ENCODE results near the gene RIPK3. TPM values are rescaled to one million over a fixed set of nuclear protein-coding genes. Genes with fewer than 3 reads are reported as not detected.
A peak's percentile ranks its signal among the peaks of the same experiment; 100 is the strongest.
"Not testable (repeated sequence)": the region's sequence is repeated elsewhere in the genome, so short reads cannot be mapped to it uniquely, and the experiment has no call there.

RIPK3 gene
- 10 to 100 TPM; 36.1 to 58.2 (median 45.5) TPM for total RNA-seq
- 34.8 TPM for total RNA-seq (2013)

DNA sequence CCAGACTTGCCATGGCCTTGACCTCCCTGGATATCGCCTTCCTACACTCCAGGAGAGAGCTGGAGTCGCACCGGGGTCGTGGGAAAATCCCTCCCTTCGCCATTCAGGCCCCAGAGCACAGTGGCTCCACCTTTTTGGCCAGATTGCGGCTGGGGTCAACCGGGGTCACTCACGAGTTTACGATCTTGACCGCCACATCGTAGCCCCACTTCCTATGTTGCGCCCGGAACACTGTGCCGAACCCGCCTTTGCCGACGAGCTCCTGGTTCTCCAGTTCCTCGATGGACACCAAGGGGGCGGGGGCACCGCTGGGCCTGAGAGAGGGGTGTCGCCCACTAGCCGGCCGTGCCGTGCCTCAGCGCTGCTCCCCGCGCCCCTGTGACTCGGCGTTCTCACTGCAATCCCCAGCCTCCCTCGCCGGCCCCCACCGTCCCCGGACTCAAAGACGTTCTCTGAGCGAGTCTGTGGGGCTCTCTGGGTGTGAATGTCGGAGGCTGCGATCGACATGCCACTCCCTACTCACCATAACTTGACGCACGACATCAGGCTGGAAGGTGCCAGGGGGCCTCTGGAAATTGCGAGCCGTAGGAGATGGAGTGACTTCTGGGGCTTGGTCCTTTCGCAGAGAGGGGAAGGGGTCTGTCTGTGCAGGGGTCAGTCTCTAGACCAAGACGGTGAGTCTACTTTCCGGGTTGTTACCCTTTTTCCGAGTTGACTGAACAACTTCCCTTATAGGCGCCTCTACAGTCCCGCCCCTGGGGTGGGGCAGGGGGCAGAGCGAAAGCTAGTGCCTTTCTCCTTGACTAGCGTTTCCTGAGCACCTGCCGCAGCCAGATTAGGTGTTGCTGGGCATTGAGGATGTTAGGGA is at the start of gene RIPK3:
TSS of gene RIPK3 (minus strand) at position 708 of the 868 bp plus-strand sequence. CDS start at position 543, 165 bp downstream.
- Mint-ChIP-seq H3K9me3 (no peaks in the 10 kb centered on the region), H3K27ac (peak within 1 kb of the TSS; percentile 78 to 83), H3K36me3 (peaks cover 9% of the 10 kb centered on the region), H3K27me3 (ENCODE audit: low read depth in 2 of 2) (peaks cover 8% of the 10 kb centered on the region in 2 donors), H3K4me1 (peaks cover 33 to 43% of the 10 kb centered on the region in 2 donors), H3K4me3 (peak within 1 kb of the TSS; percentile 90)
- peak within 1 kb of the TSS; percentile 35 for H3K27ac ChIP-seq (ENCODE audit: low read length)
- H3K27me3 ChIP-seq (ENCODE audit: control insufficient read depth, insufficient read depth, low read length) = peaks cover 5% of the 10 kb centered on the region
- ATAC-seq (peak; percentile 83 to 87 (median 86)), DNase-seq (peak; percentile 53 to 77)
- intact Hi-C loops (cut with micrococcal nuclease) = loop anchor here (10.0 kb wide), 1 partner anchor 815 kb away; no protein-coding TSS in a partner anchor
- peaks cover 18% of the 10 kb centered on the region for H3K36me3 ChIP-seq (ENCODE audit: control insufficient read depth, insufficient read depth, low read length)
- H3K4me3 ChIP-seq (ENCODE audit: low read length) = peak within 1 kb of the TSS; percentile 60
- WGBS (ENCODE audit: insufficient coverage) = 4% methylated on average over 47 of the region's 51 CpGs
- TF ChIP-seq, protein P1, sequence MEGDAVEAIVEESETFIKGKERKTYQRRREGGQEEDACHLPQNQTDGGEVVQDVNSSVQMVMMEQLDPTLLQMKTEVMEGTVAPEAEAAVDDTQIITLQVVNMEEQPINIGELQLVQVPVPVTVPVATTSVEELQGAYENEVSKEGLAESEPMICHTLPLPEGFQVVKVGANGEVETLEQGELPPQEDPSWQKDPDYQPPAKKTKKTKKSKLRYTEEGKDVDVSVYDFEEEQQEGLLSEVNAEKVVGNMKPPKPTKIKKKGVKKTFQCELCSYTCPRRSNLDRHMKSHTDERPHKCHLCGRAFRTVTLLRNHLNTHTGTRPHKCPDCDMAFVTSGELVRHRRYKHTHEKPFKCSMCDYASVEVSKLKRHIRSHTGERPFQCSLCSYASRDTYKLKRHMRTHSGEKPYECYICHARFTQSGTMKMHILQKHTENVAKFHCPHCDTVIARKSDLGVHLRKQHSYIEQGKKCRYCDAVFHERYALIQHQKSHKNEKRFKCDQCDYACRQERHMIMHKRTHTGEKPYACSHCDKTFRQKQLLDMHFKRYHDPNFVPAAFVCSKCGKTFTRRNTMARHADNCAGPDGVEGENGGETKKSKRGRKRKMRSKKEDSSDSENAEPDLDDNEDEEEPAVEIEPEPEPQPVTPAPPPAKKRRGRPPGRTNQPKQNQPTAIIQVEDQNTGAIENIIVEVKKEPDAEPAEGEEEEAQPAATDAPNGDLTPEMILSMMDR (IDR thresholded peaks at IDR 0.05) = no peak
- H3K4me1 ChIP-seq (ENCODE audit: control insufficient read depth, insufficient read depth, low read length) = peaks cover 32% of the 10 kb centered on the region
- no peaks in the 10 kb centered on the region for H3K9me3 ChIP-seq (ENCODE audit: control insufficient read depth, insufficient read depth, low read length)

DNA sequence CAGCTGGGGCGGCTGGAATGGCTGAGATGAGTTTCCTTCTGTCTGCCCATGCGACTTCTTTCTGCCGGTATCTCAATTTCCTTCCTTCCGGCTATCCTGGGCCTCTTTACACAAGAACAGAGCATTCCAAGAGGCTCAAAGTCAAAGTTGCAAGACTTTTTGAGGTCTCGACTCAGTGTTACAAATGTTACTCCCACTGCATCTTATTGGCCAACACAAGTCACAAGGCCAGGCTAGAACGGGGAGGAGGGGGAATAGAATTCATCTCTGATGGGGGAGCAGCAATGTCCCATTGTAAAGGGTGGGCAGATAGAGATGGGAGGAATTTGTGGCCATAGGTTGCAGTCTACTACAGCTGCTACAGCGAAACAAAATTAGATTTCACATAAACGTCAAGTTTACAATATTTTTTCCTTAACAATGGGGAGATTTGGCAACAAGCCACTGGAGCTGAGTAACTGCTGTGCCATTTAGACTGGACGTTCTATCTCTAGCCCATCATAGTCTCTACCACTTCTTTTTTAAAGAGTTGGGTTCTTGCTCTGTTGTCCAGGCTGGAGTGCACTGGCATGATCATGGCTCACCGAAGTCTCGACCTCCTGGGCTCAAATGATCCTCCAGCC is 49.5 kb upstream of the RIPK3 start:
- WGBS (ENCODE audit: insufficient coverage) = 80% methylated on average over 11 of the region's 11 CpGs
- no peak overlapping the region for H3K4me3 ChIP-seq (ENCODE audit: low read length)
- DNase-seq (no peak), ATAC-seq (no peak)
- peaks cover 30 to 40% of the 10 kb centered on the region in 2 donors for H3K27me3 Mint-ChIP-seq (ENCODE audit: low read depth in 2 of 2)
- H3K27ac Mint-ChIP-seq = no peak overlapping the region
- no peaks in the 10 kb centered on the region for H3K9me3 Mint-ChIP-seq
- no peaks in the 10 kb centered on the region for H3K4me1 ChIP-seq (ENCODE audit: control insufficient read depth, insufficient read depth, low read length)
- H3K4me3 Mint-ChIP-seq = no peak overlapping the region
- TF ChIP-seq, protein P1 (IDR thresholded peaks at IDR 0.05) = no peak
- intact Hi-C loops (cut with micrococcal nuclease) = no loop called here
- H3K27me3 ChIP-seq (ENCODE audit: control insufficient read depth, insufficient read depth, low read length) = no peaks in the 10 kb centered on the region
- H3K36me3 ChIP-seq (ENCODE audit: control insufficient read depth, insufficient read depth, low read length) = no peaks in the 10 kb centered on the region
- no peak overlapping the region for H3K27ac ChIP-seq (ENCODE audit: low read length)
- H3K4me1 Mint-ChIP-seq = no peaks in the 10 kb centered on the region
- no peaks in the 10 kb centered on the region for H3K36me3 Mint-ChIP-seq
- H3K9me3 ChIP-seq (ENCODE audit: control insufficient read depth, insufficient read depth, low read length) = no peaks in the 10 kb centered on the region

DNA sequence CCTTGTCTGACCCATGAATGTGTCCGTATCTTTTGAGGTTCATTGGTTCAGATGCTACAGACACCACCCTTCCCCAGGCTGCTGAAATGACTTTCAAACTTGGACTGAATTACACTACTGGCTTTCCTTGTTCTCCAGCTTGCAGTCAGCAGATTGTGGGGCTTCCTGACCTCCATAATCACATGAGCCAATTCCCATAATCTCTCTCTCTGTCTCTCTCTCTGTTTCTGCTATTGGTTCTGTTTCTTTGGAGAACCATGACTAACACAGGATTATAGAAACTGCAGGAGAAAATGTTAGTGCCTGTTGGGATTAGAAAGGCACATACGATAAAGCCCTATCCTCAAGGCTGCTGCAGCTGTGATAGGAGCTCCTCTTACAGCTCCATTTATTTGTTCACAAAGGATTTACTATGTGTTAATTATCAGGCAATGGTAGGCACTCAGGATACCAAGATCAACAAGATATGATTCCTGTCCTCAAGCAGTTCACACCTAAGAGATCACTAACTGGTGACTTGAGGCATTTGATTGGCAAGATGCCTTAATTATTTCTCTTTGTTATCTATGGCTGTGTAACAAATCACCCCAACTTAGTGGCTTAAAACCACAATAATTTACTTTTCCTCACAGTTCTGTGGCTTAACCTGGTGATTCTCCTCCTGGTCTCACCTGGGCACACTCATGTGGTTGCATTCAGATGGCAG is 48.8 kb upstream of the RIPK3 start:
- intact Hi-C loops (cut with micrococcal nuclease) = no loop called here
- H3K4me3 ChIP-seq (ENCODE audit: low read length) = no peak overlapping the region
- WGBS (ENCODE audit: insufficient coverage) = 73% methylated on average over 2 of the region's 2 CpGs
- Mint-ChIP-seq H3K4me3 (no peak overlapping the region), H3K4me1 (no peaks in the 10 kb centered on the region), H3K9me3 (no peaks in the 10 kb centered on the region), H3K27me3 (ENCODE audit: low read depth in 2 of 2) (peaks cover 35 to 40% of the 10 kb centered on the region in 2 donors), H3K27ac (no peak overlapping the region), H3K36me3 (no peaks in the 10 kb centered on the region)
- H3K36me3 ChIP-seq (ENCODE audit: control insufficient read depth, insufficient read depth, low read length) = no peaks in the 10 kb centered on the region
- H3K27ac ChIP-seq (ENCODE audit: low read length) = no peak overlapping the region
- no peaks in the 10 kb centered on the region for H3K9me3 ChIP-seq (ENCODE audit: control insufficient read depth, insufficient read depth, low read length)
- H3K27me3 ChIP-seq (ENCODE audit: control insufficient read depth, insufficient read depth, low read length) = no peaks in the 10 kb centered on the region
- no peak for DNase-seq
- H3K4me1 ChIP-seq (ENCODE audit: control insufficient read depth, insufficient read depth, low read length) = no peaks in the 10 kb centered on the region
- TF ChIP-seq, protein P1 (IDR thresholded peaks at IDR 0.05) = no peak
- ATAC-seq = no peak

DNA sequence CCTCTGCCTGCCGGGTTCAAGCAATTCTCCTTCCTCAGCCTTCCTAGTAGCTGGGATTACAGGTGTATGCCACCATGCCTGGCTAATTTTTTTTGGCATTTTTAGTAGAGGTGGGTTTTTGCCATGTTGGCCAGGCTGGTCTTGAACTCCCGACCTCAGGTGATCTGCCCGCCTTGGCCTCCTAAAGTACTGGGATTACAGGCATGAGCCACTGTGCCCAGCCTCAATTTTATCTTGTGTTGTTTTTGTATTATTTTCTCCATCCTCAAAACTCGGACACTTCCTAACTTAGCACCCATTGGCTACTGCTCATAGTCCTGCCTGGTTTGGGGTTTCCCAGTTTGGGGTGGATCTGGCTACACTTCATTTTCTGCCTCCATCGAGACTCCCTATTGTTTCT is 47.8 kb upstream of the RIPK3 start:
- H3K9me3 Mint-ChIP-seq; H3K27ac Mint-ChIP-seq; ATAC-seq; H3K36me3 ChIP-seq (ENCODE audit: control insufficient read depth, insufficient read depth, low read length); H3K27ac ChIP-seq (ENCODE audit: low read length); H3K9me3 ChIP-seq (ENCODE audit: control insufficient read depth, insufficient read depth, low read length); intact Hi-C loops (cut with micrococcal nuclease); H3K4me3 Mint-ChIP-seq; H3K4me3 ChIP-seq (ENCODE audit: low read length); H3K36me3 Mint-ChIP-seq; H3K4me1 ChIP-seq (ENCODE audit: control insufficient read depth, insufficient read depth, low read length); H3K4me1 Mint-ChIP-seq; H3K27me3 ChIP-seq (ENCODE audit: control insufficient read depth, insufficient read depth, low read length); DNase-seq: not testable (repeated sequence)
- 89% methylated on average over 5 of the region's 5 CpGs for WGBS (ENCODE audit: insufficient coverage)
- peaks cover 35 to 38% of the 10 kb centered on the region in 2 donors for H3K27me3 Mint-ChIP-seq (ENCODE audit: low read depth in 2 of 2)

Data from natural killer cell (primary cell).